ENCODE data around the gene RPRD1A.

RPRD1A gene

GRCh38 chr18:36051760-36052159 is 15.6 kb downstream of the RPRD1A start:
- no peak overlapping the region for H3K27ac ChIP-seq (ENCODE audit: low read depth, low read length)
- peaks cover 30% of the 10 kb centered on the region; the same call in 1 of the 2 replicates for H3K9me3 ChIP-seq (ENCODE audit: control insufficient read depth, insufficient read depth, low read depth, low read length)
- H3K36me3 ChIP-seq (ENCODE audit: control insufficient read depth, insufficient read depth, low read length), result peaks cover 15% of the 10 kb centered on the region
- H3K9ac ChIP-seq (ENCODE audit: low read length), result no peak overlapping the region
- no peaks in the 10 kb centered on the region; the same call in 1 of the 2 replicates for H3K4me1 ChIP-seq (ENCODE audit: control insufficient read depth, insufficient read depth, low read length)
- no peaks in the 10 kb centered on the region for H3K27me3 ChIP-seq (ENCODE audit: control insufficient read depth, insufficient read depth, low read length)
- H3K4me3 ChIP-seq (ENCODE audit: low read depth, low read length), result no peak overlapping the region

DNA sequence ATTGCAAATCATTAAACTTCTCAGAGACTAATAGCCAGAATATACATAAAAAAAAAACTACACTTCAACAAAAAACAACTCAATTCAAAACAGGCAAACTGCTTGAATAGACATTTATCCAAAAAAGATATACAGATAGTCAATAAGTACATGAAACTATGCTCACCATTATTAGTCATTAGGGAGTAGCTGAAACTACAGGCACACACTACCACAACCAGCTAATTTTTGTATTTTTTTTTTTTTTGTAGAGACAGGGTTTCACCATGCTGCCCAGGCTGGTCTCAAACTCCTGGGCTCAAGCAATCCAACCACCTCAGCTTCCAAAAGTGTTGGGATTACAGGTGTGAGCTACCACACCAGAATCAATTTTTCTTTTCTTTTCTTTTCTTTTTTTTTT is 16.9 kb downstream of the RPRD1A start:
- H3K4me1 ChIP-seq (ENCODE audit: control insufficient read depth, insufficient read depth, low read length), result peaks cover 2% of the 10 kb centered on the region; the same call in 1 of the 2 replicates
- H3K27me3 ChIP-seq (ENCODE audit: control insufficient read depth, insufficient read depth, low read length), result no peaks in the 10 kb centered on the region
- peaks cover 30% of the 10 kb centered on the region; the same call in 1 of the 2 replicates for H3K9me3 ChIP-seq (ENCODE audit: control insufficient read depth, insufficient read depth, low read depth, low read length)
- H3K4me3 ChIP-seq (ENCODE audit: low read depth, low read length), result no peak overlapping the region
- H3K27ac ChIP-seq (ENCODE audit: low read depth, low read length), result no peak overlapping the region
- H3K36me3 ChIP-seq (ENCODE audit: control insufficient read depth, insufficient read depth, low read length), result peaks cover 15% of the 10 kb centered on the region
- no peak overlapping the region for H3K9ac ChIP-seq (ENCODE audit: low read length)

- H3K36me3 ChIP-seq (ENCODE audit: control insufficient read depth, insufficient read depth, low read length), result peaks cover 5% of the 10 kb centered on the region; the same call in 1 of the 2 replicates
Observed at GRCh38 chr18:36047521-36047920, 19.8 kb downstream of the RPRD1A start.

GRCh38 chr18:36046898-36047297 is 20.5 kb downstream of the RPRD1A start:
- H3K27ac ChIP-seq (ENCODE audit: low read depth, low read length), result no peak overlapping the region
- H3K36me3 ChIP-seq (ENCODE audit: control insufficient read depth, insufficient read depth, low read length), result peaks cover under 1% of the 10 kb centered on the region; the same call in 1 of the 2 replicates
- no peak overlapping the region for H3K4me3 ChIP-seq (ENCODE audit: low read depth, low read length)
- peaks cover 27% of the 10 kb centered on the region; the same call in 1 of the 2 replicates for H3K9me3 ChIP-seq (ENCODE audit: control insufficient read depth, insufficient read depth, low read depth, low read length)
- H3K27me3 ChIP-seq (ENCODE audit: control insufficient read depth, insufficient read depth, low read length), result no peaks in the 10 kb centered on the region
- no peak overlapping the region for H3K9ac ChIP-seq (ENCODE audit: low read length)
- peaks cover 3% of the 10 kb centered on the region; the same call in 1 of the 2 replicates for H3K4me1 ChIP-seq (ENCODE audit: control insufficient read depth, insufficient read depth, low read length)

More at GRCh38 chr18:36047521-36047920, 19.8 kb downstream of the RPRD1A start:
- Histone ChIP-seq H3K9me3 (ENCODE audit: control insufficient read depth, insufficient read depth, low read depth, low read length) (peaks cover 26% of the 10 kb centered on the region; the same call in 1 of the 2 replicates), H3K27me3 (ENCODE audit: control insufficient read depth, insufficient read depth, low read length) (no peaks in the 10 kb centered on the region), H3K4me1 (ENCODE audit: control insufficient read depth, insufficient read depth, low read length) (peaks cover 3% of the 10 kb centered on the region; the same call in 1 of the 2 replicates), H3K9ac (ENCODE audit: low read length) (no peak overlapping the region), H3K27ac (ENCODE audit: low read depth, low read length) (no peak overlapping the region), H3K4me3 (ENCODE audit: low read depth, low read length) (no peak overlapping the region)

- Histone ChIP-seq H3K36me3 (ENCODE audit: control insufficient read depth, insufficient read depth, low read length) (peaks cover 5% of the 10 kb centered on the region), H3K27me3 (ENCODE audit: control insufficient read depth, insufficient read depth, low read length) (no peaks in the 10 kb centered on the region), H3K4me1 (ENCODE audit: control insufficient read depth, insufficient read depth, low read length) (peaks cover 3% of the 10 kb centered on the region; the same call in 1 of the 2 replicates), H3K27ac (ENCODE audit: low read depth, low read length) (no peak overlapping the region), H3K9ac (ENCODE audit: low read length) (no peak overlapping the region), H3K9me3 (ENCODE audit: control insufficient read depth, insufficient read depth, low read depth, low read length) (peaks cover 30% of the 10 kb centered on the region), H3K4me3 (ENCODE audit: low read depth, low read length) (no peak overlapping the region)
Observed at GRCh38 chr18:36045241-36045991, 21.9 kb downstream of the RPRD1A start.

DNA sequence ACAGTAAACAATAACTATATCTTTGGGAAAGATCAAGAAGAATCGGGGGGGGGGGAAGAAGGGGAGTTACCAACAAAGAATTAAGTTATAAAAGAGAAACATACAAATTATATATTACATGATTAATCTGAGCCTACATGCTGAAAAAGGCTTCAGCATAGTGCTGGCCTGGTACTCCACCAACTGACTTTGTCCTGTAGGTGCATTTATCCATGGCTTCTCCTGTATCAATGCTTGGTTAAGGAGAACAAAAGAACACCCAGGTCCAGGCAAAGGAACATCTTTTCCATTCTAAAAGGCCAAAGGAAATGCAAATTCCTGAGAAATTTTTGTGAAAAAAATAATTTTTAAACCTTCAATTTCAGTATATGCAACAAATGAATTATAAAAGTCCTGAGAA is 24.2 kb downstream of the RPRD1A start:
- no peak overlapping the region for H3K9ac ChIP-seq (ENCODE audit: low read length)
- no peak overlapping the region for H3K4me3 ChIP-seq (ENCODE audit: low read depth, low read length)
- peaks cover 3% of the 10 kb centered on the region; the same call in 1 of the 2 replicates for H3K4me1 ChIP-seq (ENCODE audit: control insufficient read depth, insufficient read depth, low read length)
- no peaks in the 10 kb centered on the region for H3K27me3 ChIP-seq (ENCODE audit: control insufficient read depth, insufficient read depth, low read length)
- H3K36me3 ChIP-seq (ENCODE audit: control insufficient read depth, insufficient read depth, low read length), result peaks cover 27% of the 10 kb centered on the region
- peaks cover 41% of the 10 kb centered on the region for H3K9me3 ChIP-seq (ENCODE audit: control insufficient read depth, insufficient read depth, low read depth, low read length)
- no peak overlapping the region for H3K27ac ChIP-seq (ENCODE audit: low read depth, low read length)

- H3K4me3 ChIP-seq (ENCODE audit: low read depth, low read length), result no peak overlapping the region
- H3K9me3 ChIP-seq (ENCODE audit: control insufficient read depth, insufficient read depth, low read depth, low read length), result peaks cover 55% of the 10 kb centered on the region
- no peak overlapping the region for H3K9ac ChIP-seq (ENCODE audit: low read length)
- no peaks in the 10 kb centered on the region for H3K27me3 ChIP-seq (ENCODE audit: control insufficient read depth, insufficient read depth, low read length)
- no peak overlapping the region for H3K27ac ChIP-seq (ENCODE audit: low read depth, low read length)
- H3K4me1 ChIP-seq (ENCODE audit: control insufficient read depth, insufficient read depth, low read length), result peaks cover 3% of the 10 kb centered on the region; the same call in 1 of the 2 replicates
- peaks cover 40% of the 10 kb centered on the region for H3K36me3 ChIP-seq (ENCODE audit: control insufficient read depth, insufficient read depth, low read length)
Observed at GRCh38 chr18:36041146-36041545, 26.2 kb downstream of the RPRD1A start.

- Histone ChIP-seq H3K9ac (ENCODE audit: low read length) (no peak overlapping the region), H3K27ac (ENCODE audit: low read depth, low read length) (no peak overlapping the region), H3K4me1 (ENCODE audit: control insufficient read depth, insufficient read depth, low read length) (no peaks in the 10 kb centered on the region; the same call in 1 of the 2 replicates), H3K4me3 (ENCODE audit: low read depth, low read length) (no peak overlapping the region), H3K36me3 (ENCODE audit: control insufficient read depth, insufficient read depth, low read length) (peaks cover 46% of the 10 kb centered on the region), H3K9me3 (ENCODE audit: control insufficient read depth, insufficient read depth, low read depth, low read length) (peaks cover 55% of the 10 kb centered on the region), H3K27me3 (ENCODE audit: control insufficient read depth, insufficient read depth, low read length) (no peaks in the 10 kb centered on the region)
Observed at GRCh38 chr18:36038102-36038663, 29.2 kb downstream of the RPRD1A start.

GRCh38 chr18:36035253-36035652 is 32.1 kb downstream of the RPRD1A start:
- peaks cover 34% of the 10 kb centered on the region for H3K9me3 ChIP-seq (ENCODE audit: control insufficient read depth, insufficient read depth, low read depth, low read length)
- no peaks in the 10 kb centered on the region for H3K4me1 ChIP-seq (ENCODE audit: control insufficient read depth, insufficient read depth, low read length)
- H3K9ac ChIP-seq (ENCODE audit: low read length), result no peak overlapping the region
- no peaks in the 10 kb centered on the region for H3K27me3 ChIP-seq (ENCODE audit: control insufficient read depth, insufficient read depth, low read length)
- H3K36me3 ChIP-seq (ENCODE audit: control insufficient read depth, insufficient read depth, low read length), result peaks cover 61% of the 10 kb centered on the region
- H3K4me3 ChIP-seq (ENCODE audit: low read depth, low read length), result no peak overlapping the region
- no peak overlapping the region for H3K27ac ChIP-seq (ENCODE audit: low read depth, low read length)

DNA sequence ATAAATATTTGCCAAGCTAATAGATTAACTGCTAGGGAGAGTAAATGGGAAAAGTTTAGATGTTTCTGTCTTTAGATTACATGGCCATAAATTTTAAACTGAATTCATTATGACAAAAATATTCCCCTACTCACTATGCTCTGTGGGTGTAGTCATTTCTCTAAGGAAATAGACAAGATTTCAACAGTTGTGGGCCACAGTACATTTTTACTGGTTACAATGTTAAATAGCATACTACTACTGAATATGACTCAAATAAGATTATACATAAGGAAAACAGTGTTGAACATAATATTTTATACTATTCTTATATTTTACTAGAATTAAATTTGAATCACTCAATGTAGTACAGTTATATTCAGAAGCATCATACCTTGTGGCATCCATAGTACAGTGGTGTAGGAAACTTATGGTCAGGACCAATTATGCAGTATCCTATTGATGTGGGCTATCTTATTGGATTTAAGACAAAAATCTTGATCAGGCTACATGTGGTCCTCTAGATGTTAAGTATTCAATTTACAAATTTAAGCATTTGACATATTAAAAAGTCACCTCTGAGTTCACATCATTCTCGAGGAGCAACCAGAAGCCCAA is 33.0 kb downstream of the RPRD1A start:
- Histone ChIP-seq H3K9me3 (ENCODE audit: control insufficient read depth, insufficient read depth, low read depth, low read length) (peaks cover 27% of the 10 kb centered on the region), H3K27me3 (ENCODE audit: control insufficient read depth, insufficient read depth, low read length) (no peaks in the 10 kb centered on the region), H3K4me3 (ENCODE audit: low read depth, low read length) (no peak overlapping the region), H3K9ac (ENCODE audit: low read length) (no peak overlapping the region), H3K4me1 (ENCODE audit: control insufficient read depth, insufficient read depth, low read length) (no peaks in the 10 kb centered on the region), H3K36me3 (ENCODE audit: control insufficient read depth, insufficient read depth, low read length) (peaks cover 60% of the 10 kb centered on the region), H3K27ac (ENCODE audit: low read depth, low read length) (0 out of 2 replicates have a peak overlapping the region, but pooled peaks have one; percentile 18)

DNA sequence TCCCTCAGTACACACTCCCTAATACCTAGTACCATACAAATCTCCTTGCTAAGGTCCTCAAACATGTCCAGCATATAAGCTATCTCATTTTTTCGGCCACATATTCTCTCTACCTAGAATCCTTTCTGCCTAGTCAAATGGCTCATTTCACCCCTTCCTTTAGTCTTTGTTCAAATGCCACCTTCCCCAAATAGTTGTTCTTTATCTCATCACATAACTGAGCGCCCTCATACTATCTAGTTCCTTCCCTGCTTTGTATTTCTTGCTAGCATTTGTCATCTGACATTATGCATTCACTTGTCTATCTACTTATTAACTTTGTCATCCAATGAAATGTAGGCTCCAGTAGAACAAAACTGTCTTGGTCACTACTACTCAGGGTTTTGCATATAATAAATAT is 35.5 kb downstream of the RPRD1A start:
- no peak overlapping the region for H3K9ac ChIP-seq (ENCODE audit: low read length)
- peaks cover 57% of the 10 kb centered on the region for H3K36me3 ChIP-seq (ENCODE audit: control insufficient read depth, insufficient read depth, low read length)
- no peaks in the 10 kb centered on the region for H3K27me3 ChIP-seq (ENCODE audit: control insufficient read depth, insufficient read depth, low read length)
- H3K27ac ChIP-seq (ENCODE audit: low read depth, low read length), result no peak overlapping the region
- H3K9me3 ChIP-seq (ENCODE audit: control insufficient read depth, insufficient read depth, low read depth, low read length), result peaks cover 3% of the 10 kb centered on the region; the same call in 1 of the 2 replicates
- no peaks in the 10 kb centered on the region for H3K4me1 ChIP-seq (ENCODE audit: control insufficient read depth, insufficient read depth, low read length)
- no peak overlapping the region for H3K4me3 ChIP-seq (ENCODE audit: low read depth, low read length)

Measured in HUES6 (cell line).